Fibroblast of skin of left quadriceps (primary cell): ENCODE results near the gene SLC36A1.
"Not testable (repeated sequence)": the region's sequence is repeated elsewhere in the genome, so short reads cannot be mapped to it uniquely, and the experiment has no call there.

Source experiments
- DNase-seq, 2 experiments: peaks; one replicate each; pipeline ENCODE4 v3.0.0-alpha.2; 2013; ENCODE audit warnings: low read depth in 2 of 2

Gene SLC36A1

DNA sequence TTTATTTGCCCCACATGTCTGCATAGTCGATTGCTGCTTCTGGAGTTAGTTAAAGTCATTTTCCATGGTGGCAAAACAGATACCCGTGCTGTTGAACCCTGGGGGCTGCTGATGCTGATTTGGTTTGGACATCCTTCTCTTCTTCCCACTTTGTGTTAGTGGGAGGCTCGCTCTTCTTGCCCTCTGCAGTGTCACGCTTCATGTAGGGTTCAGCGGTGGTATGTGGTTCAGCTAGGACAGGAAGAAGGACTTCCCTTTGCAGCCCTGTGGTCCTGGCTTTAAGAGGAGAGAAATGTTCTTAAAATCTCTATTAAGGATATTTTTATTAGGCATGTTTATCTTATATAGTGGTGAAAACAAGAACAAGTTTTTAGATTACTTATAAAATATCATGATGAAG, 36.2 kb downstream of the SLC36A1 start:
- DNase-seq, result no peak

DNA sequence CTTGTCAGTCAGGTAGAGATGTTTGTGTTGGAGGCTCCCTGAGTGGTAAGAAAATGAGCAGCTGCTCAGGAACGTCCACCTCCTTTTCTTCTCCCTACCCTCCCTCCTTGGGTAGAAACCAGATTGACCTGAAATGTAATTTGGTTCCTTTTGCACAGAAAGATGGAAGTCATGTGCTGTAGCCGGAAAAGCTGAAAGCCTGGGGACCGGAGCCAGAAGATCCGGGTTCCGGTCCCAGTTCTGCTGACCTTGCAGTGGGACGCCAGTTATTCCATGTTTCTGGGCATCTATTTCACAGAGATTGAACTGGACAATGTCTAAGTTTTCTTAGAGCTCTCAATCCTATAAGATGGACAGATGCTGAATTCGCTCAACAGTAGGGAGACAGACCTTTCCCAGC, 40.1 kb downstream of the SLC36A1 start:
- DNase-seq, result no peak

DNA sequence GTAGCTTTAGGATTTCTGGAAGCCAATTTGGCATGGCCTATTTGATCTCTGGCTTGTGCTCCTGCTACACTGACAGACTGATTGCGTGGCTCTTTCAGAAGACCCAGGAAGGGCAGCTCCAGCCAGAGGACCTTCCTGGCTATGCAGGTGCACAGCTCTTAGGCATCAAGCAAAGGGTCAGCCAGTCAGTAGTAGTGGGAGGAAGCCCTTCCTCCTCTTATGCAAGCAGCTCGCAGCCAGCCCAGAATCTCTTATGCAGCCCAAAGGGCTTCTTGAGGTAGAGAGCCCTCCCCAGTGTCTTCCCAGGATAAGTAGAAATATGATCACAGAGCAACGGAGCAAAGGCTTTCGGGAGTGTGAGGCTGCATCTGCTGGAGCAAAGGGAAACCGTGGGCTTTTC, 43.2 kb downstream of the SLC36A1 start:
- no peak for DNase-seq

DNA sequence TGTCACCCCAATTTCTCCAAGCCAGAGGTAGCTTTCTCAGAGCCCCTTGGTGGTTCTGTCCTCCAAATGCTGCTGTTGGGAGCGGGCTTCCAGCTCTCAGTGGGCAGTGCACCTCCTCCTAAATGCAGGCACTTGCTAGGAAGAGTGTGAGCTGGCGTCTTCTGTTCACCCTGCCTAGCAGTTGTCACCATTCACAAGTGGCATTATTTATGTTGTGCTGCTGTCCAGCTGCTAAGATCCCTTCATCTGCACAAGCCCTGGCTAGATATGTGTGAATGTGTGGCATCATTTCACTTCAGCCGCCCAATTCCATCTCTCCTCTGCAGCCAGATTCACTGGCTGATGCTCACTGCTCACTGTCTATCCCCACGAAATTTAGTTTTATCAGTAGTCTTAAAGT, 43.7 kb downstream of the SLC36A1 start:
- no peak for DNase-seq

DNA sequence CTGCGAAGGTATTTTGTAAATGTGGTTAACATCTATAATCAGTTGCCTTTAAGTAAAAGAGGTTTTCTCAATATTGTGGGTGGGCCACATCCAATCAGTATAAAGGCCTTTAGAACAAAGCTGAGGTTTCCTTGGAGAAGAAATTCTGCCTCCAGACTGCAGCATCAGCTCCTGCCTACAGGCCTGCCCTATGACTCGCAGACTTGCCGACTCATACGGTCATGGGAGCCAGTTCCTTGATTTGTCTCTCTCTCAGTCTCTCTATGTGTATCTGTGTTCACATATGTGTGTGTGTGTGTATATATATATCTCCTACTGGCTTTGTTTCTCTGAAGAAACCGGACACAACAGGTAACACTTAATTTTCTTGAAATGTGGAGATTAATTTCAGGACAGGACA, 45.3 kb downstream of the SLC36A1 start:
- peak in 1 of 2 experiments; percentile 18 for DNase-seq

DNA sequence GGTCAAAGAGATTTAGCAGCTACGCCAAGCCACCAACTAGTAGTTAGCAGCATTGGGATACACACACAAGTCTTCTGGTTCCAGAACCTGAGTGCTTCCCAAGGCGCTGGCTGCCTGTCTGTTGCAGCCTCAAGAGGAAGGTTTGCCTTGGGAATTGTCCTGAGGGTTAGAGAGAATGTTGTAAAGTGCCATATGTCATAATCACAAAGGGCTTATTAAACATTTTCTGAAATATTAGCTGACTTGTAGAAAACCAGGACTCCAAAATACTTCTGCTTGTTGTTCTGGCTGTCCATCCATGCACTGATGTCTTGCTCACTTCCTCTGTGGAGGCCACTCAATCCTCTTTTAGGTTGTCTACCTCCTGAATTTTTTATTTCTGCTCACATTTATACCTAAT, 46.3 kb downstream of the SLC36A1 start:
- no peak for DNase-seq

DNA sequence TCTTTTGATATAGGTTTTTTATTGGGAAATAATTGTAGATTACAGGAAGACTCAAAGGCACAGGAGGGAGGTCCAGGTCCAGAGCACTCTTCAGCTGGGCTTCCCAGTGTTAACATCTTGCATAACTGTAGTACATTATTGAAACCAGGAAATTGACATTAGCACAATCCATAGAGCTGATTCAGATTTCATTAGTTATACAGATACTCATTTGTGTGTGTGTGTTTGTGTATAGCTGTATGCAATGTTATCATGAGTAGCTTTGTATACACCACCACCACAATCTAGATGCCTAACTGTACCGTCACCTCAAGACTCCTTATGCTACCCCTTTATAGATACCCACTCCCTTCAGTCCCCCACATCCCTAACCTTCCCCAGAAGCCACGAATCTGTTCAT, 47.9 kb downstream of the SLC36A1 start:
- DNase-seq, result no peak

DNA sequence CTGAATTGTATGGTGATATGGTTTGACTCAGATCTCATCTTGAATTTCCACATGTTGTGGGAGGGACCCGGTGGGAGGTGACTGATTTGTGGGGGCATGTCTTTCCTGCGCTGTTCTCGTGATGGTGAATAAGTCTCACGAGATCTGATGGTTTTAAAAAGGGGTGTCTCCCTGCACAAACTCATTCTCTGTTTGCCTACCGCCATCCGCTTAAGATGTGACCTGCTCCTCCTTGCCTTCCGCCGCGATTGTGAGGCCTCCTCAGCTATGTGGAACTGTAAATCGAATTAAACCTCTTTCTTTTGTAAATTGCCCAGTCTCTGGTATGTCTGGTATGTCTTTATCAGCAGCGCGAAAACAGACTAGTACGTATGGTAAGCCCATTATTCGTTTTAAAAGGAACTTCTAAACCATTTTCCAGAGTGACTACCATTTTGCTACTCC, 48.7 kb downstream of the SLC36A1 start:
- DNase-seq, result no peak

DNA sequence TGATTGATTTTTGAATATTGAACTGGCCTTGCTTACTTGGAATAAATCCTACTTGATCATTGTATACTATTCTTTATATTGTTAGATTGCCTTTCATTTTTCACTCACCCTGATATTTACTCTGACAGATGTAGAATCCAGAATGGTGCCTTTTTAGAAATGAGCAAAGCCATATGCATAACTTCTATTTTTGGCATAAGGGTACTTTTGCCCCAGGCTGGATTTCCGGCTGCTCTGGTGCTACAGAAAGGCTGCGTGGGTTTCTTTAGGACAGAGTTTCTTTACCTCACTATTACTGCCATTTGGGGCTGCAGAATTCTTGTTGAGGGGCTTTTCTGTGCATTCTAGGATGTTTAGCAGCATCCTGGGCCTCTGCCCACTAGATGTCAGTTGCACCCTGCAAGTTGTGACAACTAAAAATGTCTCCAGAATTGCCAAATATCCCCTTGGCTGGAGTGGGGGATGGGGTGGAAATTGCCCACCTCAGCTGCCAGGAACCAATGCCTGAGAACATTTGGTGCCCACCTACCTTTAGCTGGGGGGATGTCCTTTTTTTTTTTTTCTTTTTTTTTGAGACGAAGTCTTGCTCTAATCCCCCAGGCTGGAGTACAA, 50.1 kb downstream of the SLC36A1 start:
- no peak for DNase-seq

DNA sequence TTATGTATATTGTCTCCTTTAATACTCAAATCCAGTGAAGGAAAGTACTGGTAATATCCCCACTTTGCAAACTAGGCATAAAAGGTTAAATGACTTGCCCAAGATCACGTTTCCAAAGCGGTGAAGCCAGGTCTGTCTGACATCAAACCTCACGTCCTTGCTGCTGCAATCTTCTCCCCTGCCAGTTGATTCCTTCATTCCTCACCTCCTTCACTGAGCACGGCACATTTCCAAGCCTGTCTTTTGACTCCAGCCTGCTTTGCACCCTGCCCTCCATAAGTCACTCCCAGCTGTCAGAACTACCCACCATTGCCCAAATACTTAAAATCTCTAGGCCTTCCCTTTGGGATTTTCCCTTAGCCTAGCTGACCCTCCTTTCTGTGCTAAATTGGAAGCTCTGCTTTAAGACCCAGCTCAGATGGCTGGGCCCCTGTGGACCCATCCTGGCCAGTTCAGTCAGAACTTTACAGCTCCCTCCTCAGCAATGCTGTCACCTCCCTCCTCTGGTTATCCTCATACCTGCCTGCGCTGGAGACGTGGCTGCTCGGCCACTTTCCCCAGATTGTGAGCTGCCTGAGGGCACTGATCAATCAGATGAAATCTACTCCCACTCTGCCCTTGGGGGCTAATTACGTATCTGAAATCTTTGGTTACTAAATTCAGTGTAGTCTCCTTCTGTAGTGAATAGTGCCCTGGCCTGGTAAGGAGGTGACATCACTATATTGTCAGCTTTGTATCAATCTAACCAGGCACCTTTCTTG, 51.2 kb downstream of the SLC36A1 start:
- DNase-seq, result no peak

DNA sequence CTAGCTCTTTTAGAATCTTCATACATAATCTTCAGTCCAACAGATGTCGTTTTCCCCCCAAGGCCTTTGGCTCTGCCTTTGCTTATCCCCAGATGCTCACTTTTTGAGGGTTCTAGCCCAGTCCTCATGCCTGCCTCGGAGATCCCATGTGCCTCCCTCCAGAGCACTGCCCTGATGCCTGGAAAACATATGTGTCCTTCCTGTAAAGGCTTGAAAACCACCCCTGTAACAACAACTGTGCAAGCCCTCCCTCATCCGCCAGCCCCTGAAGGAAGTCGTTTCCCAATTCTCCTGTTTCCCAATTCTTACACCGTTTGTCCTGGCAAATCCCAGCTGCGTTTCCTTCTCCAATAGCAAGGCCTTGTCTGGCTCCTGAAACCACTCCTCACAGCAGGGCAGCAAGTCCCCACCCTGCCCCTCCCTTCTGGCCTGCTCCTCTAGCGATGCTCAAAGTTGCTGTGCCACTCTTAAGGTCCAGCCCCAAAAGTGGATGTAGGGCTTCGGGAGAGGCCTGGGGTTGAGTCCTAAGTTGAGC, 52.2 kb downstream of the SLC36A1 start:
- DNase-seq, result no peak

DNA sequence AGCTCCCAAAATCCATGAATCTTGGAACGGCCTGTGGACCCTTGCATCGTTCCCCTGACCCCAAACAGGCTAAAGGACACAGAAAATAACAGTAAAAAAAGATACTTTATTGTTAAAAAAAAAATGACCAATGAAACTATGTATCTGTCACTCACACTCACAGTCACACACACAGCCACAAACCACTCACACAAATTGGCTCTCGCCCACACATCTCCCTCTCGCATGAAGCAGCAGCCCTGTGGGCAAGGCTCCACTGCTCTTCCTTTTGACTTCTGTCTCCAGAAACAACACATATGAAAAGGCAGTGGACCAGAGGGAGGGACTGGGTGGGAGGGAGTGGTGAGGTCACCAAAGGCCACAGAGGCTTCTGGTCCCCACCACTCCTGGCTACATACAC, 56.6 kb downstream of the SLC36A1 start:
- no peak for DNase-seq

DNA sequence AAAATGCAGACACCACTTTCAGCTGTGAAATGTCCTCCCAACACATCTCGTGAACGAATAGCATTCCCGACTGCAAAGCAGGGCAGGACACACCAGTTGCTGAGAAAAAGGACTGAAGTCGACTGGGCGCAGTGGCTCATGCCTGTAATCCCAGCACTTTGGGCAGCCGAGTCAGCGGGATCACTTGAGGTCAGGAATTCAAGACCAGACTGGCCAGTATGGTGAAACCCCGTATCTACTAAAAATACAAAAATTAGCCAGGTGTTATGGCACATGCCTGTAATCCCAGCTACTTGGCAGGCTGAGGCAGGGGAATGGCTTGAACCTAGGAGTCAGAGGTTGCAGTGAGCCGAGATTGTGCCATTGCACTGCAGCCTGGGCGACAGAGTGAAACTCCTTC, 60.9 kb downstream of the SLC36A1 start:
- DNase-seq, result not testable (repeated sequence)

DNA sequence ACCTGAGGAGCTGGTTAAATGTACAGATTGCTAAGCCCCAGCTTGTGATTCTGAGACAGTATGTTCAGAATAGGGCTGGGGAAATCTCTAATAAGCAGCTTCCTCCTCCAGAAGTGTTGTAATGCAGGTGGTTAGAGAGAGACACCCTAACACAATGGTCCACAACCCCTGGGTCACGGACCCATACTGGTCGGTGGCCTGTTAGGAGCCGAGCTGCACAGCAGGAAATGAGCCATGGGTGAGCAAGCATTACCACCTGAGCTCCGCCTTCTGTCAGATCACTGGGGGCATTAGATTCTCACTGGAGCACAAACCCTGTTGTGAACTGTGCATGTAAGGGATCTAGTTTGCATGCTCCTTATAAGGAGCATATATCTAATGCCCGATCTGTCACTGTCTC, 61.8 kb downstream of the SLC36A1 start:
- no peak for DNase-seq

DNA sequence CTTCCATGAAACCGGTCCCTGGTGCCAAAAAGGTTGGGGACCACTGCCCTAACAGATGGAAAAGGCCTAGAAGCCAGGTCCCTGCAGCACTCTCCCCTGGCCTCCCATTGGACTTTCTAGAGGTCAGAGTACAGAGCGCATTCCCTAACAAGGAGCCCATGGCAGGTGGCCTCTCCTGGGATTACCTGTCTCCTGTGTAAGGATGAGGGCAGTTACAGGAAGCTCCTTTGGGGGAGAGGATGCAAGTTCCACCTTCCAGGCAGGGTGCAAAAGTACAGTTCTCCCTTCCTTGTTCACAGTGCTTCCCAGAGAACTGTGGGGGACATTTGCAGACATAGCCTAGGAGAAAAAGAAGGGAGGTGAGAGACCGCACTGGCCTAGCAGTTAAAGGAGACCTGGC, 62.4 kb downstream of the SLC36A1 start:
- no peak for DNase-seq

DNA sequence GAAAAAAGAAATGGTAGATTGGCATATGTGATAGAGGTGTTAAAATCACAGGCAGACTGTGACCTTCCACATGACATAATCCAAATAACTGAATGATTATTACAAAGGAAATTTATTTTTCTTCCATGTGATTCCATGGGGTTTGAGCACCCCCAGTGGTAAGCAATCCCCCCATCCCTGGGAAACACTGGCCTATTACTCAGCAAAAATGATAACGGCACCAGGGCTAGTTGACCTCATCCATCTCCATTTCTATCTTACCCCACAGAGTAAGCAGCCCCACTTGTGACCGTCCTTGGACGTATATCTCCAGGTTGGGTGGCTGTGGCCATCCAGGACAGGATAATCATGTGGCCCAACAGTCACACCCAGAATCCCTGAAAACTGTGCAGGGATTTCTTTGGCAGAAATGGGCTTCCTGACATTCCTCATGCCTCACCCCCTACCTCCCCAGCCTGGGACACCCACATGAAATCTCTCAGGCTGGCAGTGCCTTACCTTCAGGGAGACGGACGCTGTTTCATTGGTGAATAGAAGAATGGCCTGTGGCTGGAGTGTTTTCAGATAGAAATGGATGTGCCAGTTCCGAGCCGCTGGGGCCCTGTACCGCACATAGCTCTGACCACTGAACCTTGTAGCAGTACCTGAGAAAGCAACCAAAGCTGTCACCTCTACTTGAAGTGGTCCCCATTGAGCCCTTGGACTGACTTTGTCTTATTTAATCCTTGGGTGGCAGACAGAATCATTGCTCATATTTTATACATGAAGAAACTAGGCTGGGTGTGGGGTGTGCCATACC, 69.9 kb downstream of the SLC36A1 start:
- DNase-seq, result no peak

DNA sequence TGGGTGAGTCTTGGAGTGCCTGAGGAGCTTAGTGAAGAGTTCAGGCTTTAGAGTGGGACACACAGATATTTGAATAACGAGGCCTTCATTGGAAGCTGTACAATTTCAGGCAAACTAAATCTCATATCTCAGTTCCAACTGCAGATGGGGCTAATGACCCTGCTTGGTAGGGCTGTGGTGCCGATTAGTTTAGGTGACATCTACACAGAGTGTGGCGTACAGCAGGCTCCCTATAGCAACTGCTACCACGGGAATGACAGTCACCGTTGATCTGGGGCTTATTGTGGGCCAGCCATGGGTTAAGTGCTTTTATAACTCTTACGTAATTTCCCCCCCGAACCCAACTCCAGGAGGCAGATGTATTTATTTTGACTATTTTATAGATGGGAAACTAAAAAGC, 72.9 kb downstream of the SLC36A1 start:
- DNase-seq, result no peak

DNA sequence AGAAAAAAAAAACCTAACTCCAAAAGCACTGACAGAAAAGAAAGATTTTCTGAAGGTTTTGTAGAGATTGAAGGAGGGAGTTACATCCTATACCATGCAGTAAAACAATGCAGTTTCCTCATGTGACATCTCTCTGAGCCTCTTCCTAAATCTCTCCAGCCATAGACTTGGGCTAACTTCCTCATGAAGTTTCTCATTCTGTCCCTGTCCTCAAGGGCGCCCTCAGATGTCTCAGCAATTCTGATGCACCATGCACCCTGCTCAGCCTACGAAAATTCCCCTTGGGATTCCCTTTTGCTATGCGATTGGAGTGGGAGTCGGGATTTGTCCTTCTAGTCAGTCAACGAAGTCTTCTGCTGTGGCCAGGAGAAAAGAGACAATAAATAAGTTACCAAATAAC, 74.8 kb downstream of the SLC36A1 start:
- DNase-seq, result no peak

DNA sequence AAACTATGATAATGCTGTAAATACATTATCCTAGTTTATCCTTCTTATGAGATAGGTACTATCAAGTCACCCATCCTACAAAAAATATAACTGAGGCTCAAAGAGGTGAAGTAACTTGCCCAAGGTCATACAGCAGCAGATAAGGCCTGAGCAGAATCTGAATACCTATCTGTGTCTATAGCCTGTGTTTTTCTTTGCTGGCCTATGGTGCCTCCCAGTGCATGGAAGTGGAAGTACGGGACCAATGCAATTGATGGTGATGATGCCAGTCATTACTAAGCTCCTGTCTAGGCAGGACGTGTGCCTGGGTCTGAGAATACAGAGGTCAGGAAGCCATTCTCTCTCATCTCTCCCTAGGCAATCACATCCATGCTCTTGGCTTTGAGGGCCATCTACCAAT, 75.9 kb downstream of the SLC36A1 start:
- DNase-seq, result peak in 1 of 2 experiments; percentile 2

DNA sequence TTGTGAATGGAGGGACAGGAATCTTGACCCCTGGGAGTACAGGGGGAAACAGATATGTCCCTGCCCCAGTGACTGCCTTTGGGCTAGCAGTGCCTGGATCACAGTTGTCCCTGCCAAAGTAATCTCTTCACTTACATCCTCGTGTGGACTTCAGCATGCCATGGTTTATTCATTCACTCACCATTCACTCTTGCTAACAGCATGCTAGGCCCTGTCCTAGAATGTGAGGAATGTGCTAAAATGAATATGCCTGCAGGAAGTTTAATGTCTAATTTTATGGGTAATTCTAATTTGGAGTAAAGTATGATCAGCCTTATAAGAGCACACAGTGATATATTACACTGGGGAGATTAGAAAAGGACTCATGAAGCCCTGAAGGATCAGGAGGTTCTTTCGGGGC, 80.8 kb downstream of the SLC36A1 start:
- no peak for DNase-seq

DNA sequence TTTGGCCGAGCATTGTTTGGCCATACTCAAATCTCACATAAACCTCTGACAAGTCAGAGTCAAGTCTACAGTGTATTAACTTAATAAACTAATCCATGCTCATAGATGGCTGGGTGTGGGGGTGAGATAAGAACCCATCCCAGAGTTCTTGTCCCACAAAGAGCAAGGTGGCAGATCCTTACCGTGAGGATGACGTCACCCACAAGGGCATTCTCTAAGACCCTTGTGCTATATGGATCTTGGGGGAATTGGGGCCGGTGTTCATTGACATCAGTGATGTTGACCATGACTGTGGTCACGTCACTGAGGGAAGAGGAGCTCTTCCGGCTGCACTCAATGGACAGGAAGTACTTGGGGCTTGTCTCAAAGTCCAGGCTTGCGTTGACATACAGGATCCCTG, 81.6 kb downstream of the SLC36A1 start:
- no peak for DNase-seq

DNA sequence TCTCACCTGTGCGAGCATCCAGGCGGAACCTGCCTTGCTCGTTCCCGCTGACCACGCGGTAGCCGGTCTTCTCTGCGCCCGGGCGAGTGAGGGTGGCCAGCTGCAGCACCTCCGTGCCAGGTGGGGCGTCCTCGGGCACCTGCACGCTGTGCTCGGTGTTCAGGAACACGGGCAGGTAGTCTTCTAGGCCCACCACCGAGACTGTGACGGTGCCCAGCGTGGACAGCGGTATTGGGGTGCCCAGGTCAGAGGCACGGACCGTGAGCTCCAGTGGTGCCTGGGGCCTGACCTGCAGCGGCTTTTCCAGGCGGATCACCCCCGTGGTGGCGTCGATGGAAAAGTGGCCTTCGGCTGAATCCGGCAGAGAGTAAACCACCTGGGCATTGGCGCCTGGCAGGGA, 84.2 kb downstream of the SLC36A1 start:
- no peak for DNase-seq

DNA sequence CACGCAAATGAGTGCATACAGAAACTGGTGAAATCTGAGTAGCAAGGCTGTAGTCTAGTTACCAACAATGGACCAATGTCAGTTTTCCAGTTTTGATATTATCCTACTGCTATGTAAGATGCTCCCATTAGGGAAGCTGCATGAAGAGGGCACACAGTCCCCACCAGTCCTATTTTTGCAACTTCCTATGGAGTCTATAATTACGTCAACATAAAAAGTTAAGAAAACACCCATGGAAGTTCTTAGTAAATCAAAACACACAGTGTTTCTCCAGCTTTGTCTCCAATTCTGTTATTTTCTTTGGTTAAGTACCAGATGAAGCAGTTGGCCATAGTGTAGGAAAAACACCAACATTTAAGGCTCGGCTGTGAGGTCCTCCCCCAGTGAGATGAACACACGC, 85.0 kb downstream of the SLC36A1 start:
- no peak for DNase-seq
